Neural cell (in vitro differentiated cells): ENCODE measurements around the gene RPL39L. TPM values are rescaled to one million over a fixed set of nuclear protein-coding genes. Genes with fewer than 3 reads are reported as not detected.

ENCODE experiments used
- H2AFZ ChIP-seq: fragments of 200-600, 300-800 bp; sonication (generic), shearing (Covaris generic); 2 replicates; pipeline ENCODE4 v1.6.0; 2014; ENCODE audit warnings: low read depth, mild to moderate bottlenecking, antibody characterized with exemption, low read length, moderate library complexity
- H3F3A ChIP-seq: fragments of 200-600 bp; shearing (Covaris generic); 2 replicates; pipeline ENCODE4 v1.6.1; 2016; ENCODE audit warnings: mild to moderate bottlenecking, moderate library complexity, mixed read lengths, antibody characterized with exemption, low read length; ENCODE audit not compliant: insufficient read depth, poor library complexity, severe bottlenecking
- H3K27ac ChIP-seq: fragments of 200-600, 300-800 bp; sonication (generic), shearing (Covaris generic); 2 replicates; pipeline ENCODE4 v1.5.1; 2014; ENCODE audit warnings: mild to moderate bottlenecking, low read length, moderate library complexity
- H3K27me3 ChIP-seq: fragments of 300-800, 200-600 bp; sonication (generic), shearing (Covaris generic); 2 replicates; pipeline ENCODE4 v1.6.0; 2014; ENCODE audit warnings: mild to moderate bottlenecking, low read depth, low read length, moderate library complexity; ENCODE audit not compliant: insufficient read depth
- H3K36me3 ChIP-seq: fragments of 300-800, 200-600 bp; sonication (generic), shearing (Covaris generic); 2 replicates; pipeline ENCODE4 v1.5.1; 2014; ENCODE audit warnings: mild to moderate bottlenecking, antibody characterized with exemption, low read length, moderate library complexity; ENCODE audit not compliant: insufficient read depth
- H3K4me2 ChIP-seq: fragments of 300-800, 200-600 bp; sonication (generic), shearing (Covaris generic); 2 replicates; pipeline ENCODE4 v1.6.0; 2014; ENCODE audit warnings: mild to moderate bottlenecking, low read length
- H3K4me3 ChIP-seq: fragments of 300-800, 200-600 bp; sonication (generic), shearing (Covaris generic); 2 replicates; pipeline ENCODE4 v1.5.1; 2014; ENCODE audit warnings: mild to moderate bottlenecking, low read length, moderate library complexity
- H3K79me2 ChIP-seq: fragments of 200-600 bp; shearing (Covaris generic); replicated peaks from 2 replicates; pipeline ENCODE4 v1.6.0; 2014; ENCODE audit warnings: mild to moderate bottlenecking, low read length, moderate library complexity; ENCODE audit not compliant: insufficient read depth
- H3K9ac ChIP-seq: fragments of 300-800, 200-600 bp; sonication (generic), shearing (Covaris generic); 2 replicates; pipeline ENCODE4 v1.6.1; 2016; ENCODE audit warnings: mild to moderate bottlenecking, low read length, mixed read lengths
- H3K9me2 ChIP-seq: fragments of 200-600 bp; shearing (Covaris generic); 2 replicates; pipeline ENCODE4 v1.6.1; 2016; ENCODE audit warnings: mild to moderate bottlenecking, low read length, mixed read lengths; ENCODE audit not compliant: insufficient read depth
- H3K9me3 ChIP-seq: fragments of 200-600, 300-800 bp; sonication (generic), shearing (Covaris generic); 2 replicates; pipeline ENCODE4 v1.6.1; 2016; ENCODE audit warnings: mild to moderate bottlenecking, mixed run types, low read length, moderate library complexity, mixed read lengths
- H4K20me1 ChIP-seq: fragments of 200-600 bp; shearing (Covaris generic); 2 replicates; pipeline ENCODE4 v1.6.1; 2016; ENCODE audit warnings: mild to moderate bottlenecking, mixed run types; ENCODE audit not compliant: insufficient read depth
- CTCF ChIP-seq: fragments of 450-650 bp; IDR thresholded peaks from 2 replicates; pipeline ENCODE4 v1.5.1; 2014; ENCODE audit warnings: antibody characterized with exemption, mild to moderate bottlenecking, moderate library complexity; ENCODE audit not compliant: poor library complexity, severe bottlenecking
- EP300 ChIP-seq: fragments of 450-650 bp; conservative IDR thresholded peaks from 2 replicates; pipeline ENCODE4 v1.6.1; 2014; ENCODE audit warnings: antibody characterized with exemption, mild to moderate bottlenecking, moderate library complexity; ENCODE audit not compliant: poor library complexity, severe bottlenecking
- EZH2 ChIP-seq: fragments of 200-600, 300-800 bp; shearing (Covaris generic), sonication (generic); IDR thresholded peaks from 2 replicates; pipeline ENCODE4 v1.6.1; 2014; ENCODE audit warnings: antibody characterized with exemption, low read length, borderline replicate concordance, mild to moderate bottlenecking; ENCODE audit not compliant: insufficient read depth, poor library complexity, severe bottlenecking
- MXI1 ChIP-seq: fragments of 450-650 bp; conservative IDR thresholded peaks from 2 replicates; pipeline ENCODE4 v1.6.1; 2014; ENCODE audit warnings: antibody characterized with exemption, mild to moderate bottlenecking; ENCODE audit not compliant: poor library complexity, severe bottlenecking
- POLR2AphosphoS5 ChIP-seq: IDR thresholded peaks from 2 replicates; pipeline ENCODE4 v1.6.1; 2012
- RAD21 ChIP-seq: fragments of 450-650 bp; conservative IDR thresholded peaks from 2 replicates; pipeline ENCODE4 v1.6.1; 2014; ENCODE audit warnings: antibody characterized with exemption, mild to moderate bottlenecking, moderate library complexity
- REST ChIP-seq: IDR thresholded peaks from 2 replicates; pipeline ENCODE4 v1.6.1; 2012; ENCODE audit warnings: borderline replicate concordance
- SMC3 ChIP-seq: fragments of 450-650 bp; conservative IDR thresholded peaks from 2 replicates; pipeline ENCODE4 v1.6.1; 2014; ENCODE audit warnings: antibody characterized with exemption, mild to moderate bottlenecking, moderate library complexity; ENCODE audit not compliant: poor library complexity
- TAF1 ChIP-seq: IDR thresholded peaks from 2 replicates; pipeline ENCODE4 v1.6.1; 2012; ENCODE audit warnings: low read depth
- polyA plus RNA-seq: library from polyadenylated mRNA; depleted of rRNA; stranded (reverse); fragments of >200 nt; gene quantifications from 2 replicates; pipeline ENCODE4 v1.2.3, GENCODE V29; 2014

The RPL39L gene
- polyA plus RNA-seq, 1 donor from 2014 or later = 19.9 TPM

GRCh38 chr3:187104933-187105332 lies 34.4 kb downstream of the RPL39L start:
- Histone ChIP-seq H3K9me2 (no peaks in the 10 kb centered on the region), H3K9ac (no peak overlapping the region), H3K27ac (no peak overlapping the region), H3K27me3 (no peaks in the 10 kb centered on the region), H3F3A (no peaks in the 10 kb centered on the region), H3K4me3 (no peak overlapping the region), H4K20me1 (no peaks in the 10 kb centered on the region), H3K9me3 (no peaks in the 10 kb centered on the region), H3K79me2 (no peaks in the 10 kb centered on the region), H3K36me3 (no peaks in the 10 kb centered on the region), H3K4me2 (no peak overlapping the region), H2AFZ (no peak overlapping the region)
- TF ChIP-seq EP300 = no peak
- TF ChIP-seq TAF1 = no peak
- TF ChIP-seq REST = no peak
- no peak for TF ChIP-seq SMC3
- TF ChIP-seq RAD21 = no peak
- no peak for TF ChIP-seq MXI1
- TF ChIP-seq POLR2AphosphoS5 = no peak

- no peak overlapping the region for H3K4me2 ChIP-seq
- no peaks in the 10 kb centered on the region for H3F3A ChIP-seq
- TF ChIP-seq SMC3 (no peak), CTCF (no peak), EP300 (no peak), POLR2AphosphoS5 (no peak), RAD21 (no peak), TAF1 (no peak), REST (no peak), MXI1 (no peak), EZH2 (no peak)
- H3K27me3 ChIP-seq = no peaks in the 10 kb centered on the region
- no peaks in the 10 kb centered on the region for H3K36me3 ChIP-seq
- H3K9me2 ChIP-seq = no peaks in the 10 kb centered on the region
- no peaks in the 10 kb centered on the region for H3K9me3 ChIP-seq
- no peak overlapping the region for H2AFZ ChIP-seq
- H3K9ac ChIP-seq = no peak overlapping the region
- no peak overlapping the region for H3K27ac ChIP-seq
- H3K79me2 ChIP-seq = no peaks in the 10 kb centered on the region
- H4K20me1 ChIP-seq = no peaks in the 10 kb centered on the region
- no peak overlapping the region for H3K4me3 ChIP-seq
Measured at GRCh38 chr3:187104342-187104741, 35.0 kb downstream of the RPL39L start.
